GM04503 (cell line): ENCODE measurements around the gene TMEM121.

Experiments used
- DNase-seq: peaks from one replicate; pipeline ENCODE4 v3.0.0-alpha.2; 2012; ENCODE audit warnings: low read depth

Gene TMEM121

GRCh38 chr14:105487449-105487985 is 38.9 kb upstream of the TMEM121 start:
- no peak for DNase-seq

- DNase-seq, result no peak
Observed at GRCh38 chr14:105487986-105488777, 38.2 kb upstream of the TMEM121 start.

GRCh38 chr14:105488781-105489541 is 37.4 kb upstream of the TMEM121 start:
- no peak for DNase-seq

GRCh38 chr14:105489542-105490266 is 36.7 kb upstream of the TMEM121 start:
- no peak for DNase-seq

- DNase-seq, result no peak
Observed at GRCh38 chr14:105490267-105490571, 36.2 kb upstream of the TMEM121 start.

- DNase-seq, result peak; percentile 100
Observed at GRCh38 chr14:105490572-105491365, 35.6 kb upstream of the TMEM121 start, which contains the start of gene TEDC1. TEDC1 (plus strand) TSS chr14:105491246; CDS start chr14:105491376, 130 bp downstream.

GRCh38 chr14:105491366-105491973 is 34.9 kb upstream of the TMEM121 start:
- DNase-seq, result no peak

GRCh38 chr14:105492031-105492970 is 34.1 kb upstream of the TMEM121 start:
- DNase-seq, result no peak

GRCh38 chr14:105492971-105493871 is 33.2 kb upstream of the TMEM121 start:
- no peak for DNase-seq

- no peak for DNase-seq
Observed at GRCh38 chr14:105493921-105494605, 32.3 kb upstream of the TMEM121 start.

- no peak for DNase-seq
Observed at GRCh38 chr14:105494606-105494929, 31.8 kb upstream of the TMEM121 start.

GRCh38 chr14:105495101-105495989 is 31.0 kb upstream of the TMEM121 start:
- DNase-seq, result no peak

GRCh38 chr14:105495990-105496830 is 30.2 kb upstream of the TMEM121 start:
- DNase-seq, result no peak

GRCh38 chr14:105496831-105497591 is 29.4 kb upstream of the TMEM121 start:
- DNase-seq, result no peak

GRCh38 chr14:105497671-105498429 is 28.5 kb upstream of the TMEM121 start:
- DNase-seq, result no peak
